ENCODE results near the gene GLTPD2.

The GLTPD2 gene

DNA sequence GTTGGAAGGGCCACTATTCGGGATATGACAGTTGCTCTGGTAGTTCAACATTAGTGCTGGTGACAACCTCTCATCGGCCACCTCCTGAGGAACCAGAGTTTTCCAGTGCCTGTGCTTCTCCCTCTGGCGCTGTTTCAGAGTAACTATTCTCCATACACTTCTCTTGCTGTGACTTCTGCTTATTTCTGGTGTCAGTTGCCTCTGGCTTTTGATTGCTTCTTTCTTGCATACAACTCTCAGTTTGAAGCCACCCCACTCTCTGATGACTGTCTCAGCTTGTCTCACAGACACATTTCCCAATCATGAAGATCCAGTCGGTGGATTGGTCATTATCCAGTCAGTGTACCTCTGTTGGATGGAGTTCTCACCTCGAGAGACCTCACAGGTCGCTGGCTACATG is 20.5 kb upstream of the GLTPD2 start:
- no peak overlapping the region for H3K4me3 ChIP-seq (replicated peaks; ENCODE audit: low read depth, low read length)
- DNase-seq (ENCODE audit: extremely low read depth, low read depth): no peak
- TF ChIP-seq, protein P1, sequence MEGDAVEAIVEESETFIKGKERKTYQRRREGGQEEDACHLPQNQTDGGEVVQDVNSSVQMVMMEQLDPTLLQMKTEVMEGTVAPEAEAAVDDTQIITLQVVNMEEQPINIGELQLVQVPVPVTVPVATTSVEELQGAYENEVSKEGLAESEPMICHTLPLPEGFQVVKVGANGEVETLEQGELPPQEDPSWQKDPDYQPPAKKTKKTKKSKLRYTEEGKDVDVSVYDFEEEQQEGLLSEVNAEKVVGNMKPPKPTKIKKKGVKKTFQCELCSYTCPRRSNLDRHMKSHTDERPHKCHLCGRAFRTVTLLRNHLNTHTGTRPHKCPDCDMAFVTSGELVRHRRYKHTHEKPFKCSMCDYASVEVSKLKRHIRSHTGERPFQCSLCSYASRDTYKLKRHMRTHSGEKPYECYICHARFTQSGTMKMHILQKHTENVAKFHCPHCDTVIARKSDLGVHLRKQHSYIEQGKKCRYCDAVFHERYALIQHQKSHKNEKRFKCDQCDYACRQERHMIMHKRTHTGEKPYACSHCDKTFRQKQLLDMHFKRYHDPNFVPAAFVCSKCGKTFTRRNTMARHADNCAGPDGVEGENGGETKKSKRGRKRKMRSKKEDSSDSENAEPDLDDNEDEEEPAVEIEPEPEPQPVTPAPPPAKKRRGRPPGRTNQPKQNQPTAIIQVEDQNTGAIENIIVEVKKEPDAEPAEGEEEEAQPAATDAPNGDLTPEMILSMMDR (IDR thresholded peaks at IDR 0.05; ENCODE audit: low read depth, low read length, missing control alignments): no peak

DNA sequence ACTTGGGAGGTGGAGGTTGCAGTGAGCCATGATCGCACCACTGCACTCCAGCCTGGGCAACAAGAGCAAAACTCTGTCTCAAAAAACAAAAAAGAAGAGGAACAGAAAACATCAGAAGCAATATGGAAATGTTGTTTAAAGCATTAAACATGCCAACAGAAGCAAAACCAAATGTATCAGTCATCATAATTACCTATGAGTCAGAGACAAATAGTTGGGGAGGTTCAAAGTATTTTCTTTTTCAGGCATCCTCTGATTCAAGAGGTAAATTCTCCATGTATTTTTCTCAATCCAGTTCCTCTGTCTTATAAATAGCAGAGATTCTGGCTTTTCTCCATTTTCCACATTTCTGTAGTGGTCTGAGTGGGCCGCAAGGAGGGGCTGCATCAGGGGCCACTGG is 19.1 kb upstream of the GLTPD2 start:
- no peak overlapping the region for H3K4me3 ChIP-seq (replicated peaks; ENCODE audit: low read depth, low read length)
- DNase-seq (ENCODE audit: extremely low read depth, low read depth): no peak
- TF ChIP-seq, protein P1 (IDR thresholded peaks at IDR 0.05; ENCODE audit: low read depth, low read length, missing control alignments): no peak

DNA sequence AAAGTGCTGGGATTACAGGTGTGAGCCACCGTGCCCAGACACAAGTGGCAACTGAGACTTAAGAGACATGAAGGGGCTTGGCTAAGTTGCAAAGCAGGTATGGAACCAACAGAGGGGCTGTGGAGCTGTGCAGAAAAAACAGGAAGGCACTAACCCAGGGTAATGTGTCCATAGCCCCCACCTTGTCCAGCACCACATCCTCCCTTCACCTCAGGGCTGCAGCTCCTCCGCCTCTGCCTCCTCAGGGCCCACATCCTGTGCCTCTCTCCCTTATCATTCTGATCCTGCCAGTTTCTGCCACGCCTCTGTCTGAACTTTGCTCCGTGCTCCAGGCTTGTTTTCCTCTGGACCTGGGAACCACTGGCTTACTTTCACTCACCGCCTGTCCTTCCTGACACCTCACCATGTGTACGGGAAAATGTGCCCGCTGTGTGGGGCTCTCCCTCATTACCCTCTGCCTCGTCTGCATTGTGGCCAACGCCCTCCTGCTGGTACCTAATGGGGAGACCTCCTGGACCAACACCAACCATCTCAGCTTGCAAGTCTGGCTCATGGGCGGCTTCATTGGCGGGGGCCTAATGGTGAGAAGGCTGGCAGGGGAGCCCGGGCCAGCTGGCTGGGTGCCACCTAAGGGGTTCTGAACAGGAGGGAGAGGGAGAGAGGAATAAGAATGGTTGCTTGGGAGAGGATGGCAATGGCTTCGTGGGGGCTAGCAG is 17.1 kb upstream of the GLTPD2 start, which contains the start of gene TM4SF5:
TM4SF5 (plus strand) TSS at position 368 of the 716 bp plus-strand sequence; CDS start at position 405, 37 bp downstream.
- H3K4me3 ChIP-seq (replicated peaks; ENCODE audit: low read depth, low read length): no peak within 1 kb of the TSS
- DNase-seq (ENCODE audit: extremely low read depth, low read depth): no peak
- TF ChIP-seq, protein P1 (IDR thresholded peaks at IDR 0.05; ENCODE audit: low read depth, low read length, missing control alignments): no peak

DNA sequence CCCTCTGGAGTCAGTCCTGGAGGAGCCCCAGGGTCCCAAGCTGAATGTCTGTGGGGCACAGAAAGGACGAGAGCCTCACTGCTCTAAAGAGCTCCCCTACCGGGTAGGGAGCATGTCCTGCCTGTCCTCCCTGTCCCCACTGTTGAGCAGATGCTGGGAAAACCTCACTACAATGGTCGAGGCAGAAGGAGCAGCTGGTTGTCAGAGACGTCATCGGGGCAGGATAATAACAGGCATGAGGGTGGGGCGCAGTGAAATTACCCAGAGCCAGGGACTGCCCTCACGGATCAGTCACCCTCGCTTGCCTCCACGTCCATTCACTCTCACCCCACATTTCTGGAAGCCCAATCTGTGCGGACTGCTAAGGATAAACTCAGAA is 16.5 kb upstream of the GLTPD2 start:
- DNase-seq (ENCODE audit: extremely low read depth, low read depth): no peak
- TF ChIP-seq, protein P1 (IDR thresholded peaks at IDR 0.05; ENCODE audit: low read depth, low read length, missing control alignments): no peak
- H3K4me3 ChIP-seq (replicated peaks; ENCODE audit: low read depth, low read length): no peak overlapping the region

DNA sequence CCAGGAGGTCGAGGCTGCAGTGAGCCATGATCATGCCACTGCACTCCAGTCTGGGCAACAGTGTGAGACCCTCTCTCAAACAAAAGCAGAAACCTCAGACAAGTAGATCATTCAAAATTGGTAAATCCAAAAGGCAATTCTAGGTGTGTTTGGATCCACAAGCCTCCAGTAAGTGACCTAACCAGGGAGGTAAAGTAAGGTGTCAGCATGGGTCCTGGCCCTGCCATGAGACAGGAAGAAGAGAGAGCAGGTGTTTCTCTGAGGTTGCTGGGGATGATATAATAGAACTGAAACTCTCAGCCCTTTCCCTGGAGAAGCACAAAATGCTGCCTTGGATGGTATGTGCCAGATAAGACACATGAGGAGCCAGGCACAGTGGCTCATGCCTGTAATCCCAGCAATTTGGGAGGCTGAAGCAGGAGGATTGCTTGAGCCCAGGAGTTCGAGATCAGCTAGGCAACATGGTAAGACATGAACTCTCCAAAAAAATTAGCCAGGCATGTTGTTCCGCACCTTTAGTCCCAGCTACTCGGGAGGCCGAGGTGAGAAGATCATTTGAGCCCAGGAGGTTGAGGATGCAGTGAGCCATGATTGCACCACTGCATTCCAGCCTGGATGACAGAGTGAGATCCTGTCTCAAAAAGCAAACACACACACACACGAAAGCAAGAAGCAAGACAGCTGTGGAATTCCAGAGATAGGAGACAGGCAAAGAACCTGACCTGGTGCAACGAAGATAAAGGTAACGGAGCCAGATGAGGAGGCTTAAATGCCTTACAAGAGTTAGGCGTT is 10.6 kb upstream of the GLTPD2 start:
- TF ChIP-seq, protein P1 (IDR thresholded peaks at IDR 0.05; ENCODE audit: low read depth, low read length, missing control alignments): no peak
- H3K4me3 ChIP-seq (replicated peaks; ENCODE audit: low read depth, low read length): no peak overlapping the region
- DNase-seq (ENCODE audit: extremely low read depth, low read depth): no peak

DNA sequence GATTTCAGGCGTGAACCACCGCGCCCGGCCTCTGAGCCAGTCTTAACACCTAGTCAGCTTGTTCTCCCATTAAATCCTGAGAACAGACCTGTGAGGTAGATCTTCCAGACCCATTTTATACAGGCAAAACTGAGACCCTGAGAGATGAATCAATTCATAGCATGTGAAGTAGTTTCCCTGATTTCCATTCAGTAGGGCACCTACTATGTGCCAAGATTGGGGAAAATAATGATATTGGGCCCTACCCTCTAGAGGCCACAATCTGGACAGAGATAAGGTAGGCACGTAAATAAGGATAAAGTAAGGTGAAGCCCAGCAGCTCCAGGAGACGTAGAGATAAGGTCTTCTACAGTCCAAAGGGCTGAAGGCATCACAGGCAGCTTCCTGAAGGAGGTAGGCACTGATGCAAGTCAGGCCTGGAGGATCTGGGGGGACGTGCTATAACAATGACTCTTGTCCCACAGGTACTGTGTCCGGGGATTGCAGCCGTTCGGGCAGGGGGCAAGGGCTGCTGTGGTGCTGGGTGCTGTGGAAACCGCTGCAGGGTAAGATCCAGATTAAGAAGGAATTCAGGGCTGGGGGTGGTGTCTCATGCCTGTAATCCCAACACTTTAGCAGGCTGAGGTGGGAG is 8.3 kb upstream of the GLTPD2 start:
- H3K4me3 ChIP-seq (replicated peaks; ENCODE audit: low read depth, low read length): no peak overlapping the region
- TF ChIP-seq, protein P1 (IDR thresholded peaks at IDR 0.05; ENCODE audit: low read depth, low read length, missing control alignments): no peak
- no peak for DNase-seq (ENCODE audit: extremely low read depth, low read depth)

Measured in HFF-Myc (cell line).